ENCODE measurements around the gene POLR3C. TPM values are rescaled to one million over a fixed set of nuclear protein-coding genes. Genes with fewer than 3 reads are reported as not detected.

Gene POLR3C
- total and polyA plus RNA-seq, 2 of the 4 experiments (the other 2 are of a cell fraction): 47.0 to 94.1 TPM

DNA sequence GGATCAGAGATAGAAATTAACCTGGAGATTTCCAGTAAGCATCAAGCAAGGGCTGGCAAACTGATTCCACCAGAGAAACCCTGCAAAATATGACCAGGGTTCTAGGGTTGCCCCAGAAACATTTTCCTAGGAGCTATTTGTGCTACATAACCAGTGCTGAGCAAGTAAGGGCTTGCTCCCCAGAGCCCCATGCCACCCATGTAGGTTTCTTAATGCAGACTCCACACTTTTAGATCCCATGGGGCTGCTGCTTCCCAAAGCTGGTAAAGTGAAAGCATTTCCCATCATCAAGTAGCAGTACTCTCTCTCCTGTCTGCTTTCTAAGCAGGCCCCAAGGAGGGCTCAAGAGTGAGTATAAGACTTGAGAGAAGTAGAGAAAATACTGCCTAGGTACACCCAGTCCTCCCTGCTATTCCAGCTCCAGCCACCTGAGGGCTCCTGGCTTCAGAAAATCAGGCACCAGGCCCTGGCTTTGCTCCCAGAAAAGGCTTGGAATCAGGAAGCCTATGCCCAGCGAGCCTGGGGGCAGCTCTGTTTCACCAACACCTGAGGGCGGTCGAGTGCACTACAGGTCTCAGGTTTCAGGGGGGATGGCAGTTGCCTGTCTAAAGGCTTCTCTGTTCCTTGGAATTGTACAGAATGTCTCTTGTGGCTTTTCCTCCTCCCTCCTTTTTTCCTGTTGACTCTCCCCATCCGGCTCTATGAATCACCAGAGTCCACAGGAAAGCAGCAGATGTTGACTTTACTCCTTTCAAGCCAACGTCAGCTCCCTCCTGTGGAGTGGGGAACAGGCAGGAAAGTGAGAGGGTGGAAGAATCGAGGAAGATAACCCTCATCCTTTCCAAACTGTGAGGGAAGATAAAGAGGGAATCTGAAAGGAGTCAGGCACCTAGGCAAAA is 67.8 kb downstream of the POLR3C start (continued):
- TF ChIP-seq, protein P1, sequence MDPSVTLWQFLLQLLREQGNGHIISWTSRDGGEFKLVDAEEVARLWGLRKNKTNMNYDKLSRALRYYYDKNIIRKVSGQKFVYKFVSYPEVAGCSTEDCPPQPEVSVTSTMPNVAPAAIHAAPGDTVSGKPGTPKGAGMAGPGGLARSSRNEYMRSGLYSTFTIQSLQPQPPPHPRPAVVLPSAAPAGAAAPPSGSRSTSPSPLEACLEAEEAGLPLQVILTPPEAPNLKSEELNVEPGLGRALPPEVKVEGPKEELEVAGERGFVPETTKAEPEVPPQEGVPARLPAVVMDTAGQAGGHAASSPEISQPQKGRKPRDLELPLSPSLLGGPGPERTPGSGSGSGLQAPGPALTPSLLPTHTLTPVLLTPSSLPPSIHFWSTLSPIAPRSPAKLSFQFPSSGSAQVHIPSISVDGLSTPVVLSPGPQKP (IDR thresholded peaks at IDR 0.05; ENCODE audit: borderline replicate concordance, low read depth, low read length): no peak
- no peak for TF ChIP-seq RFX5 (IDR thresholded peaks at IDR 0.05; ENCODE audit: low read depth, low read length)
